Measurements from ENCODE around the gene MED1.

GRCh38 chr17:39399791-39400190 lies 51.3 kb downstream of the MED1 start:
- TF ChIP-seq EZH2 (IDR thresholded peaks at IDR 0.05; ENCODE audit: borderline replicate concordance, low read depth, low read length, severe bottlenecking): no peak
- no peak for TF ChIP-seq CTCF (IDR thresholded peaks at IDR 0.05; ENCODE audit: borderline replicate concordance, extremely low read depth, low read length, poor library complexity, severe bottlenecking)
